HG02981 (cell line): ENCODE measurements around the gene CD3E.

Experiments
- ATAC-seq: cut with Tn5 transposase; IDR thresholded peaks from one replicate; pipeline ENCODE4 v1.9.1; 2021; ENCODE audit warnings: mild to moderate bottlenecking, moderate library complexity; ENCODE audit not compliant: unreplicated experiment

CD3E gene

GRCh38 chr11:118304568-118305248 lies at the start of gene CD3E:
Gene CD3E (plus strand): TSS chr11:118304730. CDS start chr11:118304953, 223 bp downstream.
- ATAC-seq: no peak

DNA sequence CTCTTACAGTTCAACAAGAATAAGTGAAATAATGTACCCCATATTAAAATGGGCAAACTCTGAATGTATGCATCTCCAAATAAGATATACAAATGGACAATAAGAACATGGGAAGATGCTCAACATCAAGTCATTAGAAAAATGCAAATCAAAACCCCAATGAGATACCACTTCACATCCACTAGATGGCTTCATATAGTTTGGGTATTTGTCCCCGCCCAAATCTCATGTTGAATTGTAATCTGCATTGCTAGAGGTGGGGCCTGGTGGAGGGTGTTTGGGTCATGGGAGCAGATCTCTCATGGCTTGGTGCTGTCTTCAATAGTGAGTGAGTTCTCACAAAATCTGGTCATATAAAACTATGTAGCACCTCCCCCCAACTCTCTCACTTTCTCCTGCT lies 46.1 kb upstream of the CD3E start:
- ATAC-seq: no peak

DNA sequence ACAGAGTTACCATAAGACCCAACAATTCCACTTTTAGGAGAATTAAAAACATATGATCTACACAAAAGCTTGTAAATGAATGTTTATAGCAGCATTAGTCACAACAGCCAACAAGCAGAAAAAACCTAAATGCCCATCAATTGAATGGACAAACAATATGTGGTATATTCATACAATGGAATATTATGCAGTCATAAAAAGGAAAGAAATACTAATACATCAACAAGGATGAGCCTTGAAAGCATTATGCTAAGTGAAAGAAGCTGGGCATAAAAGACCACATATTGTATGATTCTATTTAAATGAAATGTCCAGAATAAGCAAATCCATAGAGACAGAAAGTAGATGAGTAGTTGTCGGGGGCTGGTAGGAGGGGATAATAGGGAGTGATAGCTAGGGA lies 45.4 kb upstream of the CD3E start:
- ATAC-seq: no peak

DNA sequence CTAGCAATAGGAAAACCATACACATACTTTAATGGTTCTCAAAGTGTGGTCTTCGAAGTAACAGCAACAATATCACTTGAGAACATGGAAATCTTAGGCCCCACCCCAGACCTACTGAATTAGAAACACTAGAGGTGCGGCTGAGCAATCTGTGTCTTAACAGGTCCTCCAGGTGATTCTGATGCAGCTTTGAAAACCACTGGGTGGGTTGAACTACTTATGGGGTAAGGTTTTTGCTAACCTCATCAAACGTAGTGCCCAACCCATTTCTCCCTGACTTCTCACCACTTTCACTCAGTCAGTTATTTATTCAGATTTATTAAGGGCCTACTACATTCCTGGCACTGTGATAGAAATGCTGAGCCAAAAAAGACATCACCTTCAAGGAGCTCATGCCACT lies 44.2 kb upstream of the CD3E start:
- ATAC-seq: no peak

DNA sequence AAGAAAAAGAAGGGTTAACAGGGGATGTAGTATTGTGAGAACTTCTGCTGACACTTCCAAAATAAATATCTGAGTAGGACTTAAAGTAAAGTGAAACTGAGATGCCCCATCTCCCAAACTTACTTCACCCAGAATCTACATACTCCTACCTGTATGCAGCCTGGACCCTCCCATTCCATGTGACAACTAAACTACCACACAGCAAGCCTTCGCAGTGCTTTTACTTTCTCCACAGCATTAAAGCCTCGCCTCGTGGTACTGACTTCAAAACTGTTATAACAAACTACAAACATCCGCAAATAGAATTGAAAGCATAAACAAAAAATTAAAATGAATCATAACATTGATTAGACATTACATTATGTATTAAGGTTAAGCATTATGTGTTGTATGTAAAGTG lies 41.4 kb upstream of the CD3E start:
- no peak for ATAC-seq

- no peak for ATAC-seq
Measured at GRCh38 chr11:118263695-118264568, 40.6 kb upstream of the CD3E start, which contains the start of gene MPZL2. Gene MPZL2 (minus strand): TSS chr11:118264297. CDS start chr11:118264153, 144 bp downstream.

DNA sequence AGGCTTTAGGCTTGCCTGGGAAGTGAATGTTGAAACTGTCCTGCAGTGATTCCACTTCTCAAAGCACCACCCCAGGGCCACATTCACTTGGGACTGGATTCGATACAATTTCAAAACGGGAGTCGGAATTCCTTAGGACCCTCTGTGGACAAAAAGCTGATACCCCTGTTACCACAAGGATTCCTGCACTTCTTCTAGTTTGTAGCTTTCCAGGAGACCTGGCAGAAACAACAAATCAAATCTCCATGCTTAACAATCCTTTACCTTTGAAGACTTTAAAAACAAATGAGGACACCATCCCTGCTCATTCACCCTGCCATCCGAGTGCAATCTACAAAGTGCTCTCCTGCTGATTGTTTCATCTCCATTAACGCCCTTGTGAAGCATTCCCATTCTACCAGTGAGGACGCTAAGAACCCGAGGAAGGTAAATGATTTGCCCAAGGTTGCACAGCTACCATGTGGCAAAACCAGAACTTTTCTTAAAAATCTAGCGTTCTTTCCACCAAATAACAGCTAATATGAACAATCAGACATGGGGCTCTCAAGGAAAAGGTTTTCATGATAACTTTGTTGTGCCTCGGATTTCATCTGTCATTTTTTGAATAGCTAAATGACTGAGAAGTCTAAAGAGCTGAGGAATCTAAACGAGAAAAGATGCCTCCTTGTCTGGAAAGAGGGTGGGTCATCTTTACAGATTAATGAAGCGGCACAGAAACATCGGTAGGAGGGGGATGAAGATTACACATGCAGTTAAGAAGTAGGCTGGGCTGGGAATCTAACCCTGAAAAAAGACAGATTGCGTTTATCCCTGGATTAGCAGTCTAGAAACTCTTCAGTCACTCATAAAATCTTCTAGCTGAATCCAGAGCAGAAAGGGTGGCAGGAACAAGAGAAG lies 39.7 kb upstream of the CD3E start:
- no peak for ATAC-seq

GRCh38 chr11:118265954-118266353 lies 38.6 kb upstream of the CD3E start:
- no peak for ATAC-seq

GRCh38 chr11:118267486-118267885 lies 37.0 kb upstream of the CD3E start:
- no peak for ATAC-seq

DNA sequence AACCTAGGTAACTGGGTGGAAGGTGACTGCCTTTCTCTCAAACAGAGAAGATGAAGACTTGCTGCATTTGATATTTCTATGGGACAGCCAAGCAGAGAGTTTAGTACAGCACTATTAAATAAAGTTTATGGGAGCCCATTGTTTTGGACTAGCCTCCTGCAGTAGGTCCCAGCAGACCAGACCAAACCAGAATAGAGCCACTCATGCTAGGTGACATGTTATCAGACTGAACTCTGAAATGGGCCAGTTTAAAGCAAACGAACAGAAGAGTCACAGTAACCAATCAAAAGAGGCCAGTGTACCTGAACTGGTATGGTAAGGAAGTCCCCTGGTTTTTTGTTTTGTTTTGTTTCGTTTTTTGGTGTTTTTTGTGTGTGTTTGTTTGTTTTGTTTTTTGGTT lies 32.5 kb upstream of the CD3E start:
- no peak for ATAC-seq

DNA sequence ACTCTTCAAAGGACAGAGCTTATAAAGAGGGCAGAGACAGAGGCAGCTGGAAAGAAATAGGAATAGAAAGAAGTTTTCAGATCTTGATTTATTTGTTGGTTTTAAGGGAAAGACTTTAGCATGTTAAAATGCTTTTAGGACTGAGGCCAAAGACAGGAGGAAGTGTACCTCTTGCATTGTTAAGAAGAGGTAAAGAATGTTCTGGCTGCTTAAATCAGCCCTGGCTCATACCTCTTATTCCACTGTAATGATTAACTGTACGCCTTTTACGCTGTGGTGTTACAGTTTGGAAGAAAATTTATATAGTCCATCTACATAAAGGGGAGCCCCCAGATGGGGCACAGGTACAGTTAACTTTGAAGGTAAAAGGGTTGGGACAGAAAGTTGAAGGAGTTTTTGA lies 30.3 kb upstream of the CD3E start:
- ATAC-seq: no peak

GRCh38 chr11:118275176-118275575 lies 29.4 kb upstream of the CD3E start:
- ATAC-seq: no peak

DNA sequence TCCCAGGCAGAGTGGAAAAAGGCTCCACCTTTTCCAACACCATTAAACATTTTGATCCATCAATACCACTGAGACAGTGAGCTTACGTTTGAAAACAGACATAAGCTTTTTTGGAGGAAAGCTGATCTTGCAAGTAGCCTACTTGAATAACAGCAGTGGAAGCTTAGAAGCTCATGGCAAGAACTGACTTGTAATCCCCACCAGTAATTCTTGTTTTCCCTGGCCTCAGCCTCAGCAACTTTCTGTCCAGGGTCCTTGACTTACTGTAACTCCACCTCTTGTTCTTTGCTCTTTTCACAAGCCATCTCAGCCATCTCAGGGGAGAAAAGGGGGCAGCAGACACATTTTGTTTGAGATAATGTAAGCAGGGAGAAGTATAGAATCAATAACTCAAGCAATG lies 28.1 kb upstream of the CD3E start:
- ATAC-seq: no peak

DNA sequence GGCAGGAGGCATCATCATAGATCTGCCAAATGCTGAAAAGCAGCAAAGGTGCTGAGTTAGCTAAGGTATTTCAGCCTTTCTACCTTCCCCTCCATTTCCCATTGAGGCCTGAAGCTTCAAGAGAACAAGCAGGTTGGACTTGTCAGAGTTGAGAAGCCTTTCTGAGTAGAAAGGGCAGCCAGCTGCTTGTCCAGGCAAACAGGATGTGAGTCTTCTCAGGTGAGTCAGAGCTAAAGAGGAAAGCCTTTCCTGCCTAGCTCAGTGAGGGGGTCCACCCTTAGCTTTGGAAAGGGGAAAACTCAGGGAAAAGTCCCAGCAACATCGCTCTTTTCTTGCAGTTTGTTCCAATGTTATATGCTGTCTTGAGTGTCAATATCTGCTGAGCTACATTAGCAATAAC lies 27.2 kb upstream of the CD3E start:
- no peak for ATAC-seq

DNA sequence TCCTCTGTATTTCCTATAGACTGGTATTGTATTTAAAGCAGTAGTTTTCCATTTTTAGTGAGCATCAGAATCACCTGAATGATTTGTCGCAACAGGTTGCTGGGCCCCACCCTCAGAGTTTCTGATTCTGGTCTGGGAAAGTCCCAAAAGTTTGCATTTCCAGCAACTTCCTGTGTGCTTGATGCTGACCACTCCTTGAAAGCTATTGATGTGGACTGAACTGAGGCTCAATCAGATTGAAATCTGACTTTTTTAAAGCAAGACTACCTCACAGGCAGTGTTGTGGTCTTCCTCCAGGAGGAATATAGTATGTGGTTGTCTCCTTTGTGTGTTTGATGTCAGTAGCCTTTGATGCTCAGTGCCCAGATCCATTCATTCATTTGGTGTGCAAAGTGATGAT lies 23.2 kb upstream of the CD3E start:
- ATAC-seq: no peak

- ATAC-seq: no peak
Measured at GRCh38 chr11:118282606-118283005, 21.9 kb upstream of the CD3E start.

DNA sequence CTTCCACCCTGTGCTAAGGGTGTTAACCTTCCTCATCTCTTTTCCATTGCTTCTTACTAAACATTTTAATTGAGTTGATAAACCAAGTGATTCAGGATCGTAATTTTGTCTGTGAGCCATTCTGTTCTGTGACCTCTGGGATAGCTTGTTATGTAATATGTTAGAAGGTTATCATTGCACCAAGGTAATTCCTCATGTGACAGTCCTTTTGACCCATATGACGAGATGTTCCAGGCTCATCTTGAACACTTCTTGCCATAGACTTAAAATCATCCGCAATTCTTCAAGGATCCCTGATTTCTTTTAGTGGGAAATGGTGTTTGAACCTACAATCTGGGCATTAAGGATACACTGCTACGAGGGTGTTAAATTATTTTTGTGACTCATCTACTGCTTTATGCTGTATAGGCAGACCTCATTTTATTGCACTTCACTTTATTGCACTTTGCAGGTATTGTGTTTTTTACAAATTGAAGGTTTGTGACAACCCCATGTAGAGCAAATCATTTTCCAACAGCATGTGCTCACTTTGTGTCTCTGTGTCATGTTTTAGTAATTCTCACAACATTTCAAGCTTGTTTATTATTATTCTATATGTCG lies 21.4 kb upstream of the CD3E start:
- no peak for ATAC-seq

DNA sequence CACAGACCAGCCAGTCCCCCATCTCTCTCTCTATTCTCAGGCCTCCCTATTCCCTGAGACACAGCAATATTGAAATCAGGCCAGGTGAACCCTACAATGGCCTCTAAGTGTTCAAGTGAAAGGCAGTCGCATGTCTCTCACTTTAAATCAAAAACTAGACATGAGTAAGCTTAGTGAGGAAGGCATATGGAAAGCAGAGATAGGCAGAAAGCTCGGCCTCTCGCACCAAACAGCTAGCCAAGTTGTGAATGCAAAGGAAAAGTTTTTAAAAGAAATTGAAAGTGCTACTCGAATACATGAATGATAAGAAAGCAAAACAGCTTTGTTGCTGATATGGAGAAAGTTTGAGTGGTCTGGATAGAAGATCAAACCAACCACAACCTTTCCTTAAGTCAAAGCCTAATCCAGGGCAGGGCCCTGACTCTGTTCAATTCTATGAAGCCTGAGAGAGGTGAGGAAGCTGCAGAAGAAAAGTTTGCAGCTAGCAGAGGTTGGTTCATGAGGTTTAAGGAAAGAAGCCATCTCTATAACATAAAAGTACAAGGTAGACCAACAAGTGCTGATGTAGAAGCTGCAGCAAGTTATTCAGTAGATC lies 20.7 kb upstream of the CD3E start:
- no peak for ATAC-seq

- no peak for ATAC-seq
Measured at GRCh38 chr11:118286545-118286944, 18.0 kb upstream of the CD3E start.

DNA sequence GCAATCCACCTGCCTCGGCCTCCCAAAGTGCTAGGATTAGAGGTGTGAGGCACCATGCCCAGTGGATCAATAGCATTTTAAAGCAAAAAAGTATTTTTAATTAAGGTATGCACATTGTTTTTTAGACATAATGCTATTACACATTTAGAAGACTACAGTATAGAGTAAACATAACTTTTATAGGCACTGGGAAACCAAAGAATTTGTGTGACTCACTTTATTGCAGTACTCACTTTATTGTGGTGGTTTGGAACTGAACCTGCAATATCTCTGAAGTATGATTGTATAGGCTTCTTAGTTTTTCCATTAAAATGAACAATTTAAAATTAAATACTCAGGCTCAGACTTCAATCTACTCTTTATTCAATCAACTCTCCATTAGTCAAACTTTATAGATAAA lies 17.5 kb upstream of the CD3E start:
- ATAC-seq: no peak
